Adrenal gland (tissue), 5 donors: ENCODE data around the gene NAT8L.

ENCODE experiments used
- POLR2A ChIP-seq, 2 donors: fragments of 450-650 bp; IDR thresholded peaks; one replicate each; pipeline ENCODE4 v1.6.1; 2017; ENCODE audit warnings: antibody characterized with exemption in 2 of 2, mild to moderate bottlenecking in 2 of 2, moderate library complexity in 1 of 2
- TF ChIP-seq, protein P1 (sequence below), 6 experiments: fragments of 450-650 bp in 4 of 6; fragments of 200-600 bp in 2 of 6; sonication (generic) in 1 of 6; IDR thresholded peaks; 1 replicate in 5 of 6; 2 replicates in 1 of 6; pipeline versions ENCODE4 v1.5.1 to v1.8.0; 2016 to 2021; ENCODE audit warnings: antibody characterized with exemption in 6 of 6, mild to moderate bottlenecking in 2 of 6, moderate library complexity in 1 of 6
- donor health status: DM: no; HTN: no; CAD: no.

DNA sequence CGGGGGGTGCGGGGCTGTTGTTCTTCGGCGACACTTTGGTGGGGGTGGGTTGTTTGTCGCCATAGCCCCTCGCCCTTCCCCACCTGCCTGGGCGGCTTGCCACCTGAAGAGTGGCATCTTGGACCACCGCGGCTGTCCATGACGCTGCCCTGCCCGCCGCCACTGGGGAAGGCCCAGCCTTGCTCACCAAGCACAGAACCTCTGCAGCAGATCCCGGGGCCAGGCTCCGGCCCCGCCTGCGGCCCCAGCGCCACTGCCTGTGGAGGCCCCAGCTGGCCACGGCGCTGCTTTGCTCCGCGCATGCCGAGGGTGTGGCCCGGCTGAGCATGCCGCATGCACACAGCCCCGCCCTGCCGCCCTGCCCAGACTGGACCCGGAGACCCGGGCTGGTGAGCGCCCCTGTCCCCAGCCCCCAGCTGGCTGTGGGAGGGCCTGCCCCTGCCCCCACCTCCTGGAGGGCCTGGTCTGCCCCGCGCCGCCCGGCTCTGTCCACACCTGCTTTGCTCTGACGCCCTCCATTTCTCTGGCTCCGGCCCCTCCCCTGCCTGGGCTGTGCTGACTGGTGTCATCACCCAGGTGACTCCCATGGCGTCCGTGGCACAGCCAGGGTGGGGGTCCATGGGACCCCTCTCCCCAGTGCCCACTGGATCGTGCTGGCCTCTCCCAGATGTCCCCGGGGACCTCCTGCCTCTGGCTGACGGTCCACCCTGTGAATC is 5.3 kb downstream of the NAT8L start:
- TF ChIP-seq, protein P1, sequence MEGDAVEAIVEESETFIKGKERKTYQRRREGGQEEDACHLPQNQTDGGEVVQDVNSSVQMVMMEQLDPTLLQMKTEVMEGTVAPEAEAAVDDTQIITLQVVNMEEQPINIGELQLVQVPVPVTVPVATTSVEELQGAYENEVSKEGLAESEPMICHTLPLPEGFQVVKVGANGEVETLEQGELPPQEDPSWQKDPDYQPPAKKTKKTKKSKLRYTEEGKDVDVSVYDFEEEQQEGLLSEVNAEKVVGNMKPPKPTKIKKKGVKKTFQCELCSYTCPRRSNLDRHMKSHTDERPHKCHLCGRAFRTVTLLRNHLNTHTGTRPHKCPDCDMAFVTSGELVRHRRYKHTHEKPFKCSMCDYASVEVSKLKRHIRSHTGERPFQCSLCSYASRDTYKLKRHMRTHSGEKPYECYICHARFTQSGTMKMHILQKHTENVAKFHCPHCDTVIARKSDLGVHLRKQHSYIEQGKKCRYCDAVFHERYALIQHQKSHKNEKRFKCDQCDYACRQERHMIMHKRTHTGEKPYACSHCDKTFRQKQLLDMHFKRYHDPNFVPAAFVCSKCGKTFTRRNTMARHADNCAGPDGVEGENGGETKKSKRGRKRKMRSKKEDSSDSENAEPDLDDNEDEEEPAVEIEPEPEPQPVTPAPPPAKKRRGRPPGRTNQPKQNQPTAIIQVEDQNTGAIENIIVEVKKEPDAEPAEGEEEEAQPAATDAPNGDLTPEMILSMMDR (IDR thresholded peaks at IDR 0.05) = no peak
- no peak for TF ChIP-seq POLR2A (IDR thresholded peaks at IDR 0.05)
